HG02870 (cell line): ENCODE measurements around the gene IGSF22.
A peak's percentile ranks its signal among the peaks of the same experiment; 100 is the strongest.

ENCODE experiments used
- ATAC-seq: cut with Tn5 transposase; IDR thresholded peaks from one replicate; pipeline ENCODE4 v1.9.1; 2021; ENCODE audit warnings: mild to moderate bottlenecking, moderate library complexity; ENCODE audit not compliant: unreplicated experiment

IGSF22 gene

DNA sequence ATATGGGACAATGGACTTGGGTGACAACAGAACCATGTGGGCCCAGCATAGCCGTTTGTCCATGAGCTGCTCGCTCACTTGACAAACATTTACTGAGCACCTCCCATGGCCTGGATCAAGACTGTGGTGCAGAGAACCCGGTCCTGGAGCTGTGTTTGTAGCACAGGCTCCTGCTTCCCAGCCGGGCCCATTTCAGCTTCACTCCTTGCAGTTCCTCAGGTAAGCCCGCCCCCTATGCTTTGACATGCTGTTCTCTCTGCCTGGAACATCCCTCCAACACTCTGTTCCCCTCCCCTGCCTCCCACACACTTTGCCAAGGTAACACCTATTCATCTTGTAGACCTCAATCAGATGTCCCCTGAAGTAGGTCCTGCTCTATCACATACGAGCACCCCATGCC is 19.3 kb upstream of the IGSF22 start:
- no peak for ATAC-seq

DNA sequence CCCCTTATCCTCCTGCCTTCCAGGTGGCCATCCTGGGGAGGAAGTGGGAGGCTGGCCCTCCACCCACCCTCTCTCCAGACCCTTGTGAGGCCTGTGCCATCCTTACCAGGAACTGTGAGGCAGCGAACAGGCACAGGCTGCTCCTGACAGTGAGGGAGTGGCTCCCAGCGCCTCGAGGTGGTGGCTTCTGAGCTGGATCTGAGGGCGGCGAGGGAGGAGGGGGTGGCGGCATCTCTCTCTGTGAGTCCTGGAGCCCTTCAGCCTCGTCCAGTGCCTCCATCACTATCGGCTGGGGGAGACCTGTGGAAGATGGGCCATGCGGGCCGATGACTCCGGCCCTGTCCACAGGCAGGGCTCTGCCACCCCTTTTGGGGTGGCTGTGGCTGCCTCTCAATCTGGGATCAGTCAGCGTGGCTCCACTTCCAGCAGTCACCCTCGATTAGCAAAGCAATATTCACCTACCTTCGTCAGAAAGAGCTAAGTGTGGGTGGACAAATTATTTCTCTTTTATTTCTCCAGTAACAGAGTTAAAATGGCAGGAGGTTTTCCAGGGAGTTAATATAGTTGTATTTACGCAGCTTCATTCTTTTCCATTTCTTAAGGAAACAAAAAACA is 18.0 kb upstream of the IGSF22 start:
- ATAC-seq, result no peak

DNA sequence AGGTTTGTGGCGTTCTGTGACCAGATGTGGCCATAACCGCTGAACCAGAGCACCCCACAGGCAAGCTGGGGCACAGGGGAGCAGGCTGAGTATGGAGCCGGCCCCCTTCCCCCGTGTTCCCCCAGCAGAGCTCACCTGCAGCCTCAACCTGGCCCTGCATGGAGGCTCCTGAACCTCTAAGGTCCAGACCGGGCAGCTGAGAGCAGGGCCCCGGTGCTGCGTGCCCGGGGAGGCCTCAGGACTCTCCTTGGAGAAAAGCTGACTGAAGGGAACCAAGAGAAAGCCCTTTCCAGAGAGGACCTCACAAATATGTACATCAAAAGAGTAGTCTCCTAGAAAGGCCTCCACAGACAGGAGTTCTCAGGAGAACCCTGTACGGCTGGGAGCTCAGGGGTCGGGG is 17.4 kb upstream of the IGSF22 start:
- ATAC-seq, result no peak

GRCh38 chr11:18741783-18742182 is 15.8 kb upstream of the IGSF22 start:
- no peak for ATAC-seq

GRCh38 chr11:18739685-18740084 is 13.7 kb upstream of the IGSF22 start:
- no peak for ATAC-seq

- no peak for ATAC-seq
Observed at GRCh38 chr11:18737642-18738041, 11.7 kb upstream of the IGSF22 start.

DNA sequence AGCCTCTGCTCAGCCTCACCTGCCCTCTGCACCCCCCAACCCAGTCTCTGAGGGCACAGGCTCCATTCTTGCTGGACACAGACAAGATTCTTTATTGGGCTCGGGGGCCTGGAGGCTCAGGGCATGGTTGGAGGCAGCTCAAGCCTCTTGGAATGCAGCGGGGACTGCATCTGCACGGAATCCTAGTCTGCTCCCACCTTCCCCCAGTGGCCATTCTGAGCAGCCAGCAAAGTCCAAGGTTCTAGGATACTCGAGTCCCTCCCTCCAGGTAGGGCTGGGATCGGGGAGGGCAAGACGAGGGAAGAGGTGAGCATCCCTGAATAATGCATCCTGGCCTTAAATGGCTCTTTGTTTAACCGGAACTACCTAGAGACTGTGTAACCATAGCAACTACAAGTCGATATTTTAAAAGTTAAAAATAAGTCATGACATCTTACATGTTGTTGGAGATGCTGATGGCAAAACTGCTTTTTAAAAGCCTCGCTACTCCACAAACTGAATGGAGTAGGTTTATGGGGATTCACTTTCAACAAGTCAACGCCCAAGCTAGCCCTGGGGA is 10.7 kb upstream of the IGSF22 start:
- no peak for ATAC-seq

DNA sequence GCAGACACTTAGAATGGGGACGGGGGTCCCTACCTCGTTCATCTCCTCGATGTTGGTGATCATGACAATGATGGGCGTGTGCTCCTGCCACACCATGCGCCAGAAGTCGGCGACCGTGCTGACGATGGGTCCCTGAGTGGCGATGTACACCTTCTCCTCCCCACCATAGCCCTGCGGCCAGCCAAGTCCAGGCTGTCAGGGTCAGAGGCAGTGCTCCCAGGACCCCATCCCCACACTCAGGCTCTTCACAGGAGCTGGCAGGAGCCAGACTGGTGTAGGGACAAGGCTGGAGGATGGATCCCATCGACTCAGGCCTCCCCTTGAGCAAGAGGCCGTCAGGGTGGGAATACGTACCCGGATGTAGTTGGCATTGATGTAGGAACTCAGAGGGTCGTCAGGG is 7.2 kb upstream of the IGSF22 start:
- ATAC-seq, result no peak

DNA sequence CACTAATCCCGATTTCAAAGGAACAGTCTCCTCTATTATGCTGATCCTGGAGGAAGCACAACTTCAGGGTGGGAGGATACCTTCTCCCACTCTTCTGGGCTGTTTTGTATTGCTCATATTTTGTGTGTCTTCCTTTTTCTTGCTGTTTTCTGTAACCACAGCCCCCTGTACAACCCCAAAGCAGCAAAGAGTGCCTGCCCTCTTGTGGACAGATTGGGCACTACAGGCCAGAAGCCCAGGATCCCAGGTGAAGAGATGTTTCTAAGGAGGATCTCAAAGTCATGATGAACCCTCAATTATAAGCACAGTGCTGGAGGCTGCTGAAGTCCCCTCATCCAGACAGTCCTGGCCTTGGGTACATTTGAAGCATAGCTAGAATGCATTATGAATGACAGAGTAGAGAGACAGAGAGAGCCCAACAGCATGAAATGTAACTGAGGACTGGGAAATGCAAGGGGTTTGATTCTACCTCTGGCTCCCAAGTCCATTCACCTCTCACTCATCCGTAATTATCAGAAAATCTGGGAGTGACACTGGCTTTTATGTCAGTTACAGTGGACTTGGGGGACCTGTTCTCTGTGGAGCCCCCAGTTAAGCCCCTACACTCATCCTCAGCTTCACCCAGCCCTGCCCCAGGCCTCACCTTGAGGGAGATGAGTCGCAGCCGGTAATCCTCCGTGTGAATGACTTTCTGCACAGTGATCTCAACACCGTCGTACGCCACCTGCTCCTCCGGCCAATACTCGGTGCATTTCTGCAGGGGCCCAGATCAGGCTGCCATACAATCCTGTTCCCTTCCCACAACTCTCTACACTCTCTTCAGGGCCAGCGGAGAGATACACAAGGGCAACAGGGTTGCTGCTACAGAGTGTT is 6.2 kb upstream of the IGSF22 start:
- ATAC-seq, result no peak

DNA sequence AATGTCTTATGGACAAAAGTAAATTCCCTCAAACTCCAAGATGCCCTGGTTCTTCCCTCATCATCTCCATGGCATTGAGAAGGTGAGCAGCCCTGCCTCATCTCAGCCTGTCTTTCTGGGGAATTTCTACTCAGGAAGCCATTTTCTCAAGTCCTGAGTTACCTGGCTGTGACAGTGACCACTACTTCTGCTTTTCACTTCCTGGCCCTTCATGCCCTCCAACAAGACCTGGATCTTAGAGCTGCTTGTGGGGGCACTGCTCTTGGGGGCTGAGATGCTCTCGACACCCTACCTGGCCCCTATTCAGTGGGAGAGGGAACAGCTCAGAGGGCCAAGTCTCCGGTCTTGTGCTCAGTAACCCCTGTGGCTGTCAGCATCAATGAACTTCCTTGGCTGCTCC is 5.5 kb upstream of the IGSF22 start:
- no peak for ATAC-seq

DNA sequence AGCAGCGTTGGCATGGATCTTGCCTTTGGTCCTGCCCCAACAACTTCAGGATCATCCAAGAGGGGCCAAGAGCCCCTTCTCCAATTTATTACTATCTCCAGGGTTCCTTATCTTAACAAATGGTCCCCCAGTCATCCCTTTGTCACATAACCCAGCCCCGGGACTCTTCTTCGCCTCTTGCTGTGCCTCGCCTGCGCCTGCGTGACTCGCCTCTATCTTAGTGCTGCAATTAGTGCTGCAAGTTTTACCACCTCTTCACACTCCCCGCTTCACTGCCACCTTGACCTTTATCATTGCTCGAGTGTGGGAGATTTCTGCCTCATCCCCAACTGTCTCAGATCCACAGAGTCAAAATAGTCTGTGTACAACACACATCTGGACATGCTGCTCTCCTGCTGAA is 4.0 kb upstream of the IGSF22 start:
- ATAC-seq, result no peak

DNA sequence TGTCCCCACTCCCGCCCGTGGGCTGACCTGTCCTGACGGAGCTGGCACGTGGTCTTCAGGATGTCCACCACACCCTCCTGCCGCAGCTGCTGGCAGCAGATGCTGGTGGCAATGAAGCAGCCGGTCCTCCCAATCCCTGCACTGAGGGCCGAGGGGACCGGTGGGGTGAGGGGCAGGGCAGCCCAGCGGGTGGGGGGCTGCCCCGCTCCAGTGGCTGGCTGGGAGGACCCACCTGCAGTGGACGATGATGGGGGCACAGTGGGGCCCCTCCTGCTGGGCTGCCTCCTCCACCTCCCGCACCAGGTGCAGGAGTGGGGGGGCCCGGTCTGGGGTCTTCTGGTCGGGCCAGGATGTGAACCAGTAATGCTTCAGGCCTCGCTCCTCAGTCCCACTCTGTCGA is 3.4 kb upstream of the IGSF22 start:
- no peak for ATAC-seq

DNA sequence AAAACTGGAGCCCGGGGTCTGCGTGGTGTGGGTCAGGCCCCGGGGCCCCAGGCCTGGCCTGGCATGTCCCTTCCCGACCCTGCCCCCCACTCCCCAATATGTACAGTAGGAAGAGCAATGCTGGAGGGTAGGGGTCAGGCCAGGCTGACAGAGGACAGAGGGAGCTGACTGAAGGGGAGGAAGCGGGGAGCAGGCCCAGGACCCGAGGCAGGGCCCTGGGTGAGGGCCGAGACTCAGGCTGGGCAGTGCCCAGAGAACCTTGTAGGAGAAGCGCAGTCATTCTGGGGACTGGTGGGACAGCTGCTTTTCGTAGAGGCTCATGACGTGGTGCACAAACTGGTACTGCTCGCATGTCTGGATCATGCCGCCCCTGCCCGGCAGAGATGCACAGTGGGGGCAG is 2.7 kb upstream of the IGSF22 start:
- no peak for ATAC-seq

- ATAC-seq, result peak; percentile 58
Observed at GRCh38 chr11:18727479-18728236, 1.7 kb upstream of the IGSF22 start.

DNA sequence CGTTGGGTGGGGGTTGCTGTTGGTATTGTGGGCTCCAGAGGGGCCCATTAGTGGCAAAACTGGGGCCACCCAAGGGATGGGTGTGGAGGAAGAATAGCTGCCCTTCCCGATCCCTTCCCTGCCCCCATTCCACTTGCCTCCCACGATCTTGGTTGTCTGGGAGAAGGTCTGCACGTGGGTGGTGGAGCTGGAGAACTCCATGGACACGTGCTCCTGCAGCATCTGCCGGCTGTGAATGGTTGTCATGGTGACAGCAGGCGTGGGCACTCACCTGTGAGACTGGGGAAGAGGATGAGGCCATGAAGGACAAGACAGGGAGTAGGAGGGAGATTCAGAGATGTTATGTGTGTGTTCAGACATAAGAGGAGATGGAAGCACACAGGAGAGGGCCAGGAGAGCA is 2.0 kb downstream of the IGSF22 start:
- ATAC-seq, result no peak

- peak; percentile 6 for ATAC-seq
Observed at GRCh38 chr11:18722293-18722637, 3.7 kb downstream of the IGSF22 start.

DNA sequence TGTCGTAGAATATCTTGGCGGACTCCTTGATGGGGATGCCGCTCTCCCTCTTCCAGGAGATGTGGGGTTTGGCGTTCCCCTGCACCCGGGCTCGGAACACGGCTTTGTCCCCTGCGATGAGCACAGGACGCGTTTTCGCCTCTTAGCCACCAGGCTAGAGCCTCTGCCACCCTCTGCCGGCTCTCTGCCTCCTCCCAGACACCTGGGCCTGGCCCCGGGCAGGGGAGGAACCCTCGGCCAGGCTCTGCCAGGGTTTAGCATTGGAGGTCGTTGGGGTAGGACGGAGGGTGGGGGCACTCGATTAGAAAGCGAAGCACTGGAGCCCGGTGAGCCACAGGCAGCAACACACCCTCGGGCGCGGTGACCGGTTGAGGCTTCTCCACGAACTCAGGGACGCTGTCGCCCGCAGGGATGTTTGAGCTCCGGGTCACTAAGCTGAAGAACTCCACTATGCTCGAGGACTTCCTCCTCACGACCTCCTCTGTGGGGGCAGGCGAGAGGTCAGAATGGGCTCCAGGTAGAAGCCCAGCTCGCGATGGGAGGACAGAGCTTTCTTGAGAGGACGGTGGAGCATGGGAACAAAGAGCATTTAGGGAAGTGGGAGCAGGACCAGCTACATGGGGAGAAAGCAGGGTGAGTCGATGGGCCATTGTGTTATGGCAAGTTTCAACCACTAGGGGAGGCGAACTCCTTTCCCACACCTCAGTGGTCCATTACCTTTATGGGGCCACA is 4.3 kb downstream of the IGSF22 start:
- peak; percentile 66 for ATAC-seq

DNA sequence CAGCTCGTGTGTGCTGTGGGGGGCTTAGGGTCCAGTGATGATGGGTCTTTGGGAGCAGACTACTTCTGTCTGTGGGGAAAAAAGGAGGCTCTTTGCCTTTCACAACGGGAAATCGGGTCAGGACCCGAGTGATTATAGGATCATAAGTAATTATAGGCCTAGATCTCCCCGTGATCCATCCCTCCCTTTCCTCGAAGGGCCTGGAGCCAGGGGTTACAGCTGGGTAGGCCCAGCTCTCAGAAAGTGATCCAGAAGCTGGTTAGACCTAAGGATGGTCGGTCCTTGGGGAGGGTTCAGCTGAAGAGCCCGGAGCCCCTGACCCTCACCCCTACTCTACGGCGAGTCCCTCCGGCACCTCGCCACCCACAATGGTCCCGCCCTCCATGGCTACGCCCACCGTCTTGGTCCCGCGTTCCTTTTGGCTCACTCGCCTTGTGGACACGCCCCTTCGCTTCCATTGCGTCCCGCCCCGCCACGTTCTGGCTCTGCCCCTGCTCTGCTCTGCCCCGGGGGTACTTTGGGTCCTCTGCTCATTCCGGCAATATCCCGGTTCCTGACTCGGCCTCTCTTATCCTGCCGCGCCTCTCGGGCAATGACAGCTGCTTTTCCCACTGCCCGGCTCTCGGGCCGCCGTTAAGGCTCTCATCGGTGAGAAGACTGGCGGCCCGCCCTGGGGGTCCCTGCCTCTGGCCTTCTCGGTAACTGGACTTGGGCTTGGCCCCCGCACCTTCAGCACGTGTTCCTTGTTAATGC is 5.0 kb downstream of the IGSF22 start:
- ATAC-seq, result peak; percentile 81

GRCh38 chr11:18720091-18720807 is 5.7 kb downstream of the IGSF22 start:
- ATAC-seq, result no peak

- no peak for ATAC-seq
Observed at GRCh38 chr11:18715476-18715875, 10.5 kb downstream of the IGSF22 start.
